Activated naive CD8-positive, alpha-beta T cell (primary cell): ENCODE data around the gene RTKN.

Source experiments
- H3K27ac Mint-ChIP-seq: one replicate; pipeline ENCODE4 v1.8.0; 2021; ENCODE audit warnings: mixed read lengths
- H3K27me3 Mint-ChIP-seq: one replicate; pipeline ENCODE4 v1.8.0; 2021; ENCODE audit warnings: mixed read lengths
- H3K36me3 Mint-ChIP-seq: one replicate; pipeline ENCODE4 v1.8.0; 2021; ENCODE audit warnings: mixed read lengths
- H3K4me1 Mint-ChIP-seq: one replicate; pipeline ENCODE4 v1.8.0; 2021; ENCODE audit warnings: low read depth, mixed read lengths
- H3K4me3 Mint-ChIP-seq: one replicate; pipeline ENCODE4 v1.8.0; 2021; ENCODE audit warnings: mild to moderate bottlenecking, mixed read lengths
- H3K9me3 Mint-ChIP-seq: one replicate; pipeline ENCODE4 v1.8.0; 2021; ENCODE audit warnings: low read depth, mixed read lengths

Gene RTKN

DNA sequence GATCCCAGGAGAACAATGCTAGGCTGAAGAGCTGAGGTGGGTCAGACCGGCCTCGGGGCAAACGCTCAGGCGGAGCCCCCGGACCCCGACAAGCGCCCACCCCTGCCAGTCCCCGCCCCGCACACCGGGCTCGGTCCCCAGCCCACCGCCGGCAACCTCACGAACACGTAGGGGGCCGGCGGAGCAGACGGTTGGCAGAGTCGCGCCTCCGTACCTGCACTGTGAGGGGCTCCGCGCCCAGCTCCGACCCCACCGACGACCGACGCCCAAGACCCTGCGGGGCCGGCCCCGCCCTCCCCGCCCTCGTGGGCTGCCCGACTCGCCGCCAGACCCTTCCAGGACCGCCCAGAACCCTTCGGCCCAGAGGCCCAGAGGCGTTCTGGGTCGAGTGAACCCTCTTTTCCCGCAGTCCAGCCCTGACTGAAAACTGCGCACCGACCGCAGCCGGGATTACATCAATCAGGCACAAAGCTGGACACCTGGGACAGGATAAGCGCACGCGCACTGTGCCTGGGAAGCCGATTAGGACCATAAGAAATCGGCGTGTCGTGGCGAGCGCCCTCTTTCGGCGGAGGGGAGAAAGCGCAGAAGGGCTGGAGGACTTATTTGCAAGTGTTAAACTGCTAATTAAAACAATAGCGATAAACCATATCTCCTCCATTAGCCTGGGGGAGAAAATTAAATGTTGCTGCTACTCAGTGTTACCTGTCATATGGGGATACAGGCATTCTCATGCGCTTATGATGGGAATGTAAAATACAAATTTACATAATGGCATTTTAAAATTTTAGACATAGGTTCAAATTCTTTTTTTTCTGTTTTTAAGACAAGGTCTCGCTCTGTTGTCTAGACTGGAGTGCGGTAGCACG, 49.9 kb downstream of the RTKN start:
- Mint-ChIP-seq H3K27ac (peak overlapping the region; percentile 100), H3K4me3 (no peak overlapping the region), H3K9me3 (no peaks in the 10 kb centered on the region), H3K4me1 (no peaks in the 10 kb centered on the region), H3K27me3 (no peaks in the 10 kb centered on the region), H3K36me3 (no peaks in the 10 kb centered on the region)

- Mint-ChIP-seq H3K4me1 (no peaks in the 10 kb centered on the region), H3K9me3 (no peaks in the 10 kb centered on the region), H3K36me3 (no peaks in the 10 kb centered on the region), H3K27me3 (no peaks in the 10 kb centered on the region), H3K27ac (peak overlapping the region; percentile 100), H3K4me3 (no peak overlapping the region)
Observed at GRCh38 chr2:74391209-74391579, 50.5 kb downstream of the RTKN start.

DNA sequence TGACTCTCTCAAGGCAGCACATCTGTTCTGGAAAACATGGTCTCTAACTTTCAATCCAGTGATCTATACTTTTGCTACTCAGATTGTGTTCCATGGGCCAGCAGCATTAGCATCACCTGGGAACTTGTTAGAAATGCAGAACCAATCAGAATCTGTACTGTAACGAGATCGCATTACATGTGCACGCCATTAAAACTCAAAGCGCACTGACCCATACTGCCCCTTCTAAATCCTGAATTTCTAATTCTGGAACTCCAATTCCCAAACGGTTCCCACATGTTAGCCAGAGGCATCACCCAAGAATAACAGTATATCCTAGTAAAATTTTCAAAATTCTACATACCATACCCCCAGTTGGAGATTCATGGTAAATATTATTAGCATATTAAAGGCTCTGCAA, 51.1 kb downstream of the RTKN start:
- Mint-ChIP-seq H3K27ac (peak overlapping the region; percentile 28), H3K9me3 (no peaks in the 10 kb centered on the region), H3K4me3 (no peak overlapping the region), H3K36me3 (no peaks in the 10 kb centered on the region), H3K27me3 (no peaks in the 10 kb centered on the region), H3K4me1 (no peaks in the 10 kb centered on the region)

DNA sequence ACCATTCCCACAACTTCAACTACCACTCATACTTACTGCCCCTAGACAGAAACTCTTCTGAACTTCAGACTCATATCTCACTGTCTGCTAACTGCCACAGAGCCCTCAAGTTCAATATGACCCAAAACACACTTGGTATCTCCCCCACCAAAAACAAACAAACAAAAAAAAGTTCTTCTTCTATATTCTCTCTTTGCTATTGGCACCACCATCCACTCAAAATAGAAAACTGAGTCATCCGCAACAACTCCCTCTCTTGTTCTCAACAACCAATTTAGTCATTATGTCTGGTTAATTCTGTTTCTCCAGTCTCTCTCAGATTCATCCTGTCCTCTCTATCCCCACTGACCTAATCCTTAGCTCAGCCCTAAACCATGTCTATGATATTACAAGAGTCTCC, 54.4 kb downstream of the RTKN start:
- Mint-ChIP-seq H3K4me3 (no peak overlapping the region), H3K9me3 (no peaks in the 10 kb centered on the region), H3K27me3 (no peaks in the 10 kb centered on the region), H3K27ac (no peak overlapping the region), H3K4me1 (peaks cover 10% of the 10 kb centered on the region), H3K36me3 (peaks cover 2% of the 10 kb centered on the region)

- Mint-ChIP-seq H3K4me3 (no peak overlapping the region), H3K36me3 (peaks cover 2% of the 10 kb centered on the region), H3K27me3 (no peaks in the 10 kb centered on the region), H3K9me3 (no peaks in the 10 kb centered on the region), H3K4me1 (peaks cover 27% of the 10 kb centered on the region), H3K27ac (no peak overlapping the region)
Observed at GRCh38 chr2:74385396-74385795, 56.3 kb downstream of the RTKN start.

DNA sequence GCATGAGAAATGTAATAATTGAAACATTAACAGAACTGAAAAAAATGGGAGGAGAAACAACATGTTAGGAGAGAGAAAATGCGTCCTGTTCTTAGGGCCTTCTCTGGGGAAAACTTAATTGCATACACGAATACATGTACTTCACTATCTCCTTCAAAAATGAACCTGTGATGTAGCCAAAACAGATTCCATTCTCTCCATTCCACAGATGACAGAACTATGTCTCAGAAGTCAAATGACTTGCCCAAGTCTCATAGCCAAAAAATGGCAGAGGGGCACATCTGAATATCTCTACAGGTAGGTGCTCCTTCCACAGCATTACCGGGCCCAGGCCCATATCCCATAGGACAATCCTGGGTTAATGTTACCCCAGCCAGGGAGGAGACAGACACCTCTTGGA, 57.7 kb downstream of the RTKN start:
- H3K27me3 Mint-ChIP-seq, result no peaks in the 10 kb centered on the region
- H3K36me3 Mint-ChIP-seq, result peaks cover 2% of the 10 kb centered on the region
- peak overlapping the region; percentile 7 for H3K27ac Mint-ChIP-seq
- no peak overlapping the region for H3K4me3 Mint-ChIP-seq
- peaks cover 36% of the 10 kb centered on the region for H3K4me1 Mint-ChIP-seq
- H3K9me3 Mint-ChIP-seq, result no peaks in the 10 kb centered on the region

- no peaks in the 10 kb centered on the region for H3K27me3 Mint-ChIP-seq
- H3K27ac Mint-ChIP-seq, result no peak overlapping the region
- H3K9me3 Mint-ChIP-seq, result no peaks in the 10 kb centered on the region
- peaks cover 42% of the 10 kb centered on the region for H3K4me1 Mint-ChIP-seq
- H3K36me3 Mint-ChIP-seq, result peaks cover 2% of the 10 kb centered on the region
- no peak overlapping the region for H3K4me3 Mint-ChIP-seq
Observed at GRCh38 chr2:74383254-74383653, 58.5 kb downstream of the RTKN start.

DNA sequence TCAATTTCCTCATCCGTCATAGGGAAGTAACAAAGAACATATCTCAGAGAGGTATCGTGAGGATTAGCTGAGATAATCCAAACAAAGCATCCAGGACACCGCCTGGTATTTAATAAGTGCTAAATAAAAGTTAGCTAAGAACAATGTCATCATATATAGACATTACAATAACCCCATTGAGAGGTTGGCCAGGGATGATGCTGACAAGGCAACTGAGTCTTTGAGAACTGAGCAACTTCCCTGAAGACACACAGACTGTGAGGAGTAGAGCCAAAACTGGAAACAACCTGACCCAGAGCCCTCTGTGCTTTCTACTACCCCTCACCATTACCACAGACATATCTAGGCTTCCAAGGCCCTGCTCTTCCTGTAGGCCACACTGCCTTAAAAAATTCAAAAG, 60.0 kb downstream of the RTKN start:
- no peaks in the 10 kb centered on the region for H3K9me3 Mint-ChIP-seq
- peaks cover 4% of the 10 kb centered on the region for H3K36me3 Mint-ChIP-seq
- H3K4me3 Mint-ChIP-seq, result no peak overlapping the region
- H3K4me1 Mint-ChIP-seq, result peaks cover 42% of the 10 kb centered on the region
- no peaks in the 10 kb centered on the region for H3K27me3 Mint-ChIP-seq
- H3K27ac Mint-ChIP-seq, result no peak overlapping the region

- H3K4me3 Mint-ChIP-seq, result peak within 1 kb of the TSS; percentile 66
Observed at GRCh38 chr2:74379851-74380789, 61.6 kb downstream of the RTKN start, which contains the start of gene DCTN1. Gene DCTN1 (minus strand): TSS chr2:74380311. CDS start chr2:74380037, 274 bp downstream.

DNA sequence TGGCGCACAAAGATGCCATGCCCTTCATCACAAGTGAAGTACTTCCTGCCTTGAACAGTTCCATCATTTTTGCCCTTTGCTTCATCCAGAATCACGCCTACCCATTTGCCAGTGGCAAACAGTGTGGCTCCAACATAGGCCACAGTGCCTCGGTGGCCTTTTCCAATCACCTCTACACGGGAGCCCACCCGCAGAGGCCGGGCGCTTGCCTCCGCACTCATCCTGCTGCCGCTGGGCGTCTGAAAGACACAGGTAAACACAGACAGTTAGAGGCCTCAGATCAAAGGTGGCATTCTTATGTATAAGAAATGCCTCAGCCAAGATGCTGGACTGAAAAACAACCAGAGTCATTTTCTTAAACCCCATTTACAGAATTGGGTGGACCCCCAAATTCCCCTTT, 63.7 kb downstream of the RTKN start:
- Mint-ChIP-seq H3K36me3 (peaks cover 2% of the 10 kb centered on the region), H3K4me1 (peaks cover 34% of the 10 kb centered on the region), H3K27ac (no peak overlapping the region), H3K27me3 (no peaks in the 10 kb centered on the region), H3K9me3 (no peaks in the 10 kb centered on the region), H3K4me3 (no peak overlapping the region)

More at GRCh38 chr2:74379851-74380789, 61.6 kb downstream of the RTKN start, which contains the start of gene DCTN1:
- Mint-ChIP-seq H3K27ac (peak within 1 kb of the TSS; percentile 6), H3K36me3 (peaks cover 4% of the 10 kb centered on the region), H3K27me3 (no peaks in the 10 kb centered on the region), H3K4me1 (peaks cover 42% of the 10 kb centered on the region), H3K9me3 (no peaks in the 10 kb centered on the region)

DNA sequence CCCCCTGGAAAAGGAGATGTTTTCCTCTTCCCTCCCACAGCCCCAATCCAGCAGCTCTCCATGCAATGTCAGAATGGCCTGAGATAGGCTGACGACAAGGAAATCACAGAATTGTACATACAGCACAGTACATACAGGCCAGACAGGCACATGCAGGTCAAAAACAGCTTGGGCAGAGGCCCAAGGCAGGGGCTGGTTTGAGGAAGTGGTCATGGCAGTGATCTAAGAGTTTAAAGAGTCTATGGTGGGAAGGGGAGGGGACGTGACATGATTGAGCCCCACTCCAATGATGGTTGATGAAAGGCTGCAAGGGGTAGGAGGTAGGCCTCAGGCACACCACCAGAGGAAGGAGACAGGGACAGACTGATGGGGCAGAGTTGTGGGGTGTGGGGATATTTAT, 65.9 kb downstream of the RTKN start:
- H3K27me3 Mint-ChIP-seq, result no peaks in the 10 kb centered on the region
- no peak overlapping the region for H3K27ac Mint-ChIP-seq
- H3K9me3 Mint-ChIP-seq, result no peaks in the 10 kb centered on the region
- peaks cover 6% of the 10 kb centered on the region for H3K36me3 Mint-ChIP-seq
- H3K4me3 Mint-ChIP-seq, result no peak overlapping the region
- peaks cover 21% of the 10 kb centered on the region for H3K4me1 Mint-ChIP-seq
